HUES6 (cell line): ENCODE measurements around the gene LGALS3.
A peak's percentile ranks its signal among the peaks of the same experiment; 100 is the strongest.
"Not testable (repeated sequence)": the region's sequence is repeated elsewhere in the genome, so short reads cannot be mapped to it uniquely, and the experiment has no call there.

ENCODE experiments used
- H3K27ac ChIP-seq: 2 replicates; pipeline ENCODE4 v1.7.0; 2013; ENCODE audit warnings: low read depth, mild to moderate bottlenecking, low read length, inconsistent platforms
- H3K27me3 ChIP-seq: 2 replicates; pipeline ENCODE4 v1.6.1; 2013; ENCODE audit warnings: low read length; ENCODE audit not compliant: control insufficient read depth, insufficient read depth
- H3K36me3 ChIP-seq: 2 replicates; pipeline ENCODE4 v1.6.1; 2013; ENCODE audit warnings: low read length; ENCODE audit not compliant: control insufficient read depth, insufficient read depth
- H3K4me1 ChIP-seq: 2 replicates; pipeline ENCODE4 v1.6.1; 2013; ENCODE audit warnings: low read length; ENCODE audit not compliant: control insufficient read depth, insufficient read depth
- H3K4me3 ChIP-seq: 2 replicates; pipeline ENCODE4 v1.5.1; 2013; ENCODE audit warnings: low read depth, low read length
- H3K9ac ChIP-seq: one replicate; pipeline ENCODE4 v1.6.1; 2013; ENCODE audit warnings: mild to moderate bottlenecking, low read length
- H3K9me3 ChIP-seq: 2 replicates; pipeline ENCODE4 v1.6.1; 2013; ENCODE audit warnings: low read depth, low read length; ENCODE audit not compliant: control insufficient read depth, insufficient read depth

Gene LGALS3

DNA sequence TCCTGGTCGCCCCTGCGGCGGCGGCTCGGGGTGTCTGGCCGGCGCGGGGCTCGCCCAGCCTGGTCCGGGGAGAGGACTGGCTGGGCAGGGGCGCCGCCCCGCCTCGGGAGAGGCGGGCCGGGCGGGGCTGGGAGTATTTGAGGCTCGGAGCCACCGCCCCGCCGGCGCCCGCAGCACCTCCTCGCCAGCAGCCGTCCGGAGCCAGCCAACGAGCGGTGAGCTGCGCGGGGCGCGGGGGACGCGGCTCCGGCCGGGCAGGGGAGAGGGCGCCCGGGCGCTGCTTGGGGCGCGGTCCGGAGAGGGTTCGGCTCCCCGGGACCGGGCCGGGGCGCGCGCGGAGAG lies at the start of gene LGALS3:
Gene LGALS3 (plus strand): TSS at position 167 of the 342 bp plus-strand sequence. CDS start 8,122 bp downstream, outside the sequence.
- Histone ChIP-seq H3K36me3 (no peaks in the 10 kb centered on the region), H3K27me3 (peaks cover 65% of the 10 kb centered on the region), H3K9me3 (no peaks in the 10 kb centered on the region), H3K9ac (peak within 1 kb of the TSS; percentile 54), H3K27ac (no peak within 1 kb of the TSS), H3K4me1 (no peaks in the 10 kb centered on the region), H3K4me3 (peak within 1 kb of the TSS; percentile 71)

DNA sequence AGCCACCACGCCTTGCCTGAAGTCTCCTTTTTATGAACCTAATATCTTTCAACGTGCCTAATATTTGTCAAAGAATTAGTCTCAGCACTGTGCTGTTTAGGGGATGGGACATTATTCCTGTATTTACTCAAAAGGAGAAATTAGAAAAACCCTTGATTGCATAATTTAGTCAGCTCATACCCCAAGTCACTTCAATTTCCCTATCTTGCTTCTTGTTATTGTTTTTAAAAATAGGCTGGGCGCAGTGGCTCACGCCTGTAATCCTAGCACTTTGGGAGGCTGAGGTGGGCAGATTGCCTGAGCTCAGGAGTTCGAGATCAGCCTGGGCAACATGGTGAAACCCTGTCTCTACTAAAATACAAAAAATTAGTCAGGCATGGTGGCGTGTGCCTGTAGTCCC lies 49.1 kb upstream of the LGALS3 start:
- H3K27ac ChIP-seq, H3K36me3 ChIP-seq, H3K4me3 ChIP-seq, H3K4me1 ChIP-seq, H3K9ac ChIP-seq, H3K27me3 ChIP-seq, H3K9me3 ChIP-seq: not testable (repeated sequence)

DNA sequence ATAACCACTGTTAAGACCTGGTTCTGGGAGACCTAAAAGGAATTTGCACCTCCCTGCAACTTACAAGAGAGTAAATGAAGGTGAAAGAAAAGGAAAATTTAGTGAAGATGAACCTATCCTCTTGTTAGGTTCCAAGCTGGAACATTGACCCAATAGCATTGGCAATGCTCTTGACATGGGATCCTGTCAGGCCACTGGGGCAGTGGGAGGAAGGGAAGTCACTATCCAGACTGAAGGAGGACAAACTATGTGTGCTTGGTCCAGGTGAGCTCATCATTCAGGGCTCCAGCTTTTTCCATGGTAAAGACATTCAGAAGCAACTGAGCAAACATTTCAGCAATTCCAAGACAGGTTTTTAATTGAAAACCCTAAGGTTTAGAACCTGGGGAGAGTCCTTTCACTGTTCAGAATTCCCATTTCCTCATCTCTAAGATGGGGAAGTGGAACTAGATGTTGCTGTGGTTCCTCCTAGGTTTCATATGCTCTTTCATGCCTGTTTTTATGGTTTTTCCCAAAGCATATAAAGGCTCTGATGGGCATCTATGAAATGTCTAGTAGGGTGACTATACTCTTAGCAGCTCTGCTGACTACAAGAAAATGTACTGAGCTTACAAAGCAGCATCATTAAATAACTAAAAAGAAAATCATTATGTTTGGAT lies 44.5 kb upstream of the LGALS3 start:
- Histone ChIP-seq H3K4me3 (no peak overlapping the region), H3K4me1 (no peaks in the 10 kb centered on the region), H3K27me3 (no peaks in the 10 kb centered on the region), H3K9me3 (no peaks in the 10 kb centered on the region; the same call in 1 of the 2 replicates), H3K36me3 (no peaks in the 10 kb centered on the region), H3K9ac (no peak overlapping the region), H3K27ac (no peak overlapping the region)

DNA sequence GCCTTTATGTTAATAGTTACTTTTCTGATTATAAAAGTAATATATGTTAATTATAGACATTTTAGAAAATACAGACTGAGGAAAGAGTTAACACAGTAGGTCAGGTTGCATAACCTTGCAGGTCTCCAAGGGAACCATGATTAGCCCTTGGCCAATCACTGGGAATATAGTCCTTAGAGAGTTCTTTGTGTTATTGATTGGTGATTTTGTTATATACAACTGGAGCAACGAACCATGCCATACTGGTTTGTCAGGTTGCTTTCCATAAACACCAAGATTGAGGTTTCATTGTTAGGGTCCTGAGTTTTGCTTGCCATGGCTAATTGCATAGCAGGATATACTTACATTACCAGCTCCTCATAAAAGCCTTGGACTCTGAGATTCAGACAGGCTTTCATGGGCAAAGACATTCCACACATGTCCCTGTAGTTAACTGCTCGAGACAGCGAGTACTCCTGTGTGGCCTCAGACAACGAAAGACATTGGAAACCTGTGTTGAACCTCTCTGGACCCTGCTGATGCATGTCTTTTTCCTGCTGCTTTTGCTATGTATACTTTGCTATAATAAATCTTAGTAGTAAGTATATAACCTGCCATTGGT lies 43.9 kb upstream of the LGALS3 start:
- no peaks in the 10 kb centered on the region for H3K27me3 ChIP-seq
- no peak overlapping the region for H3K4me3 ChIP-seq
- no peaks in the 10 kb centered on the region for H3K4me1 ChIP-seq
- H3K36me3 ChIP-seq, result no peaks in the 10 kb centered on the region
- H3K27ac ChIP-seq, result no peak overlapping the region
- H3K9ac ChIP-seq, result no peak overlapping the region
- no peaks in the 10 kb centered on the region; the same call in 1 of the 2 replicates for H3K9me3 ChIP-seq

DNA sequence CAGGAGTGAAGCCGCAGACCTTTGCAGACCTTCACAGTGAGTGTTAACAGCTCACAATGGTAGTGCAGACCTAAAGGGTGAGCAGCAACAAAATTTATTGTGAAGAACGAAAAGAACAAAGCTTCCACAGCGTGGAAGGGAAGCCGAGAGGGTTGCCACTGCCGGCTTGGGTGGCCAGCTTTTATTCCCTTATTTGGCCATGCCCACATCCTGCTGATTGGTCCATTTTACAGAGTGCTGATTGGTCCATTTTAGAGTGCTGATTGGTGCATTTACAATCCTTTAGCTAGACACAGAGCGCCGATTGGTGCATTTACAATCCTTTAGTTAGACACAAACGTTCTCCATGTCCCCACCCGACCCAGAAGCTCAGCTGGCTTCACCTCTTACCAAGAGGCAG lies 42.1 kb upstream of the LGALS3 start:
- no peak overlapping the region for H3K9ac ChIP-seq
- no peaks in the 10 kb centered on the region for H3K36me3 ChIP-seq
- H3K27me3 ChIP-seq, result no peaks in the 10 kb centered on the region
- no peak overlapping the region for H3K27ac ChIP-seq
- no peak overlapping the region for H3K4me3 ChIP-seq
- no peaks in the 10 kb centered on the region for H3K4me1 ChIP-seq
- no peaks in the 10 kb centered on the region; the same call in 1 of the 2 replicates for H3K9me3 ChIP-seq

DNA sequence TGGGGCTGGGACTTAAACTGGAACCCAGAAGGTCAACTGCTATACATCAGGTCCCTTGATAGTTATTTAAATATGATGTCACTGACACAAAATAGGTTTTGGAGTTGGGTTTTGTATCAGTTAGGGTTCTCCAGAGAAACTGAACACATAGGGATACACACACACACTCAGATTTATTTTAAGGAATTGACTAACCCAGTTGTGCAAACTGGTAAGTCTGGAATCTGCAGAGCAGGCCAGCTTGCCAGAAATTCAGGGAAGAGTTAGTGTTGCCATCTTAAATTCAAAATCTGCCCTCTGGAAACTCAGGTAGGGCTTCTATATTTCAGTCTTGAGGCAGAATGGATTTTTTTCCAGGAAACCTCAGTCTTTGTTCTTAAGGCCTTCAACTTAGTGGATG lies 40.7 kb upstream of the LGALS3 start:
- no peaks in the 10 kb centered on the region for H3K36me3 ChIP-seq
- no peak overlapping the region for H3K4me3 ChIP-seq
- H3K9me3 ChIP-seq, result no peaks in the 10 kb centered on the region; the same call in 1 of the 2 replicates
- no peaks in the 10 kb centered on the region for H3K27me3 ChIP-seq
- no peak overlapping the region for H3K9ac ChIP-seq
- no peak overlapping the region for H3K27ac ChIP-seq
- H3K4me1 ChIP-seq, result no peaks in the 10 kb centered on the region

DNA sequence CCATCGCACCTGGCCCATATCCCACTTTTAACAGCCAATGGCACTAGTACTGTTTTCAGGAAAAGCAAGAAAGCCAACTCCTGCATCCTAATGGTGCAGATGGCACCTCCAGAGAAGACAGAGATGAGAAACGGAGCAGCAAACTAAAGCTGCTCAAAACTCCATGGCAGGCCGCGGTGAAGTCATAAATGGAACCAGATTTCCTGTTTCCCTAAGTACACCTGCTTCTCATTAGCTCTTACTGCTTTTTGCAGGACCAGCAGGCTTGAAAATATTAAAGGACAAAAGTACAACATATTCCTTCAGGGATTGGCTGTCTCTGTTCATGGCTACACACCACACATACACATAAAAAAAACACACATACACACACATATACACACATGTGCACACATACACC lies 36.7 kb upstream of the LGALS3 start:
- H3K9me3 ChIP-seq, result no peaks in the 10 kb centered on the region
- H3K4me3 ChIP-seq, result no peak overlapping the region
- H3K27me3 ChIP-seq, result no peaks in the 10 kb centered on the region
- no peak overlapping the region for H3K9ac ChIP-seq
- H3K27ac ChIP-seq, result no peak overlapping the region
- peaks cover 5% of the 10 kb centered on the region for H3K4me1 ChIP-seq
- H3K36me3 ChIP-seq, result no peaks in the 10 kb centered on the region

DNA sequence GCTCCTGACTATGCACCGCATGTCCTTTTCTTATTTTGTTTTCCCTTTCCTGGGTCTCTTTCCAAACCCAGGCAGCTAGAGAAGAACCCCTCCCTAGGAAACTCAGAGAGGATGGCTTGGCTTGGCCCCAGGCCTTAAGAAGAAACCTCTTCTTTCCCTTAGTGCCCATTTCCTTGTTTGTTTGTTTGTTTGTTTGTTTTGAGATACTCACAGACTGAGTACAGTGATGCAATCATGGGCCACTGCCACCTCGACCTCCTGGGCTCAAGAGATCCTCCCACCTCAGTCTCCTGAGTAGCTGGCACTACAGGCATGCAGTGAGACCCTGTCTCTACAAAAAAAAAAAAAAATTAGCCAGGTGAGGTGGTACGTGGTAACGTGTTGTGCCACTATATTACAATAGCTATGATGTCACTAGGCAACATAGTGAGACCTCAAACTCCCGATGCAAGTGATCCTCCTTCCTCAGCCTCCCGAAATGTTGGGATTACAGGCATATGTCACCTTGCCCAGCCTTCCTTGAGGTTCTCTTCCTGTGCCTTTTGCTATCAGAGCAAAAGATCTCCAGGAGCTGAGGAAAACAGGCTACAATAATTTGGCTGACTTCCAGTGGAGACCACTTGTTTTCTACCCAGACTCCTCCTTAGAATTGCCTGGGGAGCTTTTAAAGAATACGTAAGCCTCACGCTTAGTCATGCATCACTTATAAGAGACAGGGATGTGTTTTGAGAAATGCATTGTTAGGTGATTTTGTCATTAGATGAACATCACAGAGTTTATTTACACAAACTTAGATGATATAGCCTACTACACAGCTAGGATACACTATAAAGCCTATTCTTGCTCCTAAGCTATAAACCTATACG lies 34.5 kb upstream of the LGALS3 start:
- H3K36me3 ChIP-seq, result no peaks in the 10 kb centered on the region
- no peak overlapping the region for H3K4me3 ChIP-seq
- peaks cover 5% of the 10 kb centered on the region for H3K4me1 ChIP-seq
- H3K27me3 ChIP-seq, result no peaks in the 10 kb centered on the region
- no peaks in the 10 kb centered on the region for H3K9me3 ChIP-seq
- H3K27ac ChIP-seq, result no peak overlapping the region
- H3K9ac ChIP-seq, result no peak overlapping the region

DNA sequence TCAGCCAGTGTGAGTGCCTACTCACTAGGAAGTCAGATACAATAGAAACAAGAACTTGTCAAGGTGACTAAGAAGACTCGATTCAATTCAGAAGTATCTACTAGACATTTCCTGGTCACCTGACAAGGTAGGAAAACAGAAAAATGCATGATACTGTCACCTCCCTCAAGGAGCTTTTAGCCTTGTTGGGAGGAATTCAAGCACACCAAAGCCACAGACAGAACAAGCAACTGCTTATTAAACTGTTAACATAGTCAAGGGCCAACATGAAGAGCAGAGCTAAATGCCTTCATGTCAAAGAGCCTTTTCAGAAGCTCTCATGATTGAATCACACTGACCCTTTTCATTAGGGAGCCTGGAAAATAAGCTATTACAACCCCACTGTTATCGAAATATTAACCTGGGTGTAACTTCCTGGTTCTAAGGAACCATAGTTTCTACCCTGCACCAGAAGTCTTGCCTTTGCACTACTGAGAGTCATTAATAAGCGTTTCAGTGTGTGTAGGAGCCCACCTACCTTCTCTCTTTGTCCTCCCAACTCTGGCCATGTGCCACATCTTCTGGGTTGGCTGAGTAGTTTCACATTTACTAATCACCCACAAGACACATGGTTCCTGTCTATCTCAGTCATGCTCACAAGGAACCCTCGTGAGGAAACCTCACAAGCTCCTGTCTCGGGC lies 31.0 kb upstream of the LGALS3 start:
- Histone ChIP-seq H3K4me1 (peaks cover 19% of the 10 kb centered on the region), H3K27ac (no peak overlapping the region), H3K9ac (no peak overlapping the region)

DNA sequence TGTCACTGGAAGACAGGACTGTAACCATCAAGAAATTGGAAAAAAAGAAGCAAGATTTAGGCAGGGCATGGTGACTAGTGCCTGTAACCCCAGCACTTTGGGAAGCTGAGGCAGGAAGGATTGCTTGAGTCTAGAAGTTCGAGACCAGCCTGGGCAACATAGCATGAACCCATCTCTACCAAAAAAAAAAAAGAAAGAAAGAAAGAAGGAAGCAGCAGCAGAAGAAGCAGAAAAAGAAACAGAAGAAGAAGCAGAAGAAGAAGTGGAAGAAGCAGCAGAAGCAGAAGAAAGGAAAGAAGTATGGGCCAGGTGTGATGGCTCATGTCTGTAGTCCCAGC lies 30.5 kb upstream of the LGALS3 start:
- H3K9ac ChIP-seq, result no peak overlapping the region
- no peak overlapping the region for H3K4me3 ChIP-seq
- no peaks in the 10 kb centered on the region for H3K27me3 ChIP-seq
- no peaks in the 10 kb centered on the region for H3K36me3 ChIP-seq
- no peak overlapping the region for H3K27ac ChIP-seq
- H3K4me1 ChIP-seq, result peaks cover 24% of the 10 kb centered on the region
- no peaks in the 10 kb centered on the region for H3K9me3 ChIP-seq

More for the DNA sequence above, 31.0 kb upstream of the LGALS3 start:
- no peak overlapping the region for H3K4me3 ChIP-seq
- no peaks in the 10 kb centered on the region for H3K27me3 ChIP-seq
- H3K9me3 ChIP-seq, result no peaks in the 10 kb centered on the region
- H3K36me3 ChIP-seq, result no peaks in the 10 kb centered on the region

DNA sequence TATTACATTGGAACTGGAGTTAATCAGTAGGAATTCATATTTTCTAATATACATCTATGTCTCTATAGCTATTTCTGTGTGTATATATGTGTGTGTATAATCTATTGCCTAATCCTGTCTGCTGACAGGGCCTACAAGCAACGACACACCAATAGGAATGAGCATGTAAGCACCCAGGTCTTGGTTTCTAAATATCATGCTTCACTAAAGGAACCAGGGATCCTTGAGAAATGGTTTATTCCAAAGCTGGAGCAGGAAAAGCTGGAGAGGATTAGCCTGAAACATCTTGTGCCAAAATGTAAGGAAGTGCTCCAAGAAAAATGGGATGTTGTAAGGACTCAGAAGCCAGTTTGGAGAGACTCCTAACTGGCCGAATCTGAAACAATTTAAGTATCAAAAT lies 29.3 kb upstream of the LGALS3 start:
- H3K4me3 ChIP-seq, result no peak overlapping the region
- H3K9ac ChIP-seq, result no peak overlapping the region
- no peak overlapping the region for H3K27ac ChIP-seq
- peaks cover 29% of the 10 kb centered on the region for H3K4me1 ChIP-seq
- H3K27me3 ChIP-seq, result no peaks in the 10 kb centered on the region
- no peaks in the 10 kb centered on the region for H3K36me3 ChIP-seq
- 0 out of 2 replicates have a peak, but pooled peaks cover 6% of the 10 kb centered on the region for H3K9me3 ChIP-seq
